Measurements from ENCODE around the gene NCR3LG1.
A peak's percentile ranks its signal among the peaks of the same experiment; 100 is the strongest.

The NCR3LG1 gene

DNA sequence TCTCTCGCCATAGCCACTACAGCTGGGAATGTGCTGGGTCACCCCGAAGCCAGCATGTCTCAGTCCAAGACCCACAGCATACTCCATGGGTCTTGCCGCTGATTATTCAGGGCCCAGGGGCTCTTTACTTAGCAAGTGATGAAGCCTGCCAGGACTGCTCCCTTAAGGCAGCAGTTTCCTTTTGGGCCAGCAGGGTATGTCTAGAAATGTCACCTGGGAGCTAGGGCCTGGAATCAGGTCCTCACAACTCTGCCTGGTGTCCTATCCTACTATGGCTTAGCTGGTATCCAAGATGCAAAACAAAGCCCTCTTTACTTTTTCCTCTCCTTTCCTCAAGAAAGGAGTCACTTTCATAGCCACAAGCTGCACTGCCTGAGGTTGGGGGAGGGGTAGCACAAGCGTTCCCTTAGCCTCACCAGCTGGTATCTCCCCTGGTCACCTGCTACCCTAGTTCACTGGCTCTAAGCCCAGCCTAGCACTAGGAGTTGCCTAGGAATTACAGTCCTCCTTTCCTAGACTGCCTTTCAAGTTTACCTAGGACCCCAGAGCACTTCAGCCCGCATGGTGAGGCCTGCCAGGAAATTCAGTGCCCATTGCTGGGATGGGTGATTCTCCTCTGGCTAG lies 22.6 kb upstream of the NCR3LG1 start:
- Histone ChIP-seq H3K4ac (ENCODE audit: low read depth in 1 of 2, low read length in 2 of 2) (no peak overlapping the region), H3K23ac (ENCODE audit: low read length in 2 of 2) (no peak overlapping the region), H3K79me1 (replicated peaks; ENCODE audit: low read length, poor library complexity, severe bottlenecking) (no peaks in the 10 kb centered on the region), H2BK120ac (ENCODE audit: low read depth, low read length) (no peak overlapping the region), H3K27me3 (ENCODE audit: control insufficient read depth in 1 of 2, insufficient read depth in 1 of 2, low read length in 2 of 2) (no peaks in the 10 kb centered on the region), H3K4me3 (ENCODE audit: insufficient read depth in 1 of 2, low read depth in 1 of 2, low read length in 2 of 2) (no peak overlapping the region), H2BK15ac (ENCODE audit: low read depth, poor library complexity, severe bottlenecking) (no peak overlapping the region), H3K27ac (ENCODE audit: low read length, poor library complexity, severe bottlenecking) (no peak overlapping the region), H3K18ac (ENCODE audit: low read depth in 1 of 2, low read length in 2 of 2) (no peak overlapping the region), H2BK12ac (ENCODE audit: low read length in 2 of 2) (no peak overlapping the region), H3K14ac (ENCODE audit: low read length in 2 of 2) (no peak overlapping the region), H2AFZ (ENCODE audit: low read depth, low read length) (no peak overlapping the region), H4K91ac (ENCODE audit: low read length) (no peak overlapping the region), H3K9me3 (ENCODE audit: control insufficient read depth, low read length) (no peaks in the 10 kb centered on the region), H4K8ac (ENCODE audit: low read length) (no peak overlapping the region), H3K4me1 (ENCODE audit: control insufficient read depth, insufficient read depth, low read depth, low read length) (no peaks in the 10 kb centered on the region), H2AK5ac (ENCODE audit: low read length, severe bottlenecking) (no peak overlapping the region), H2BK5ac (ENCODE audit: low read depth, low read length, poor library complexity, severe bottlenecking) (no peak overlapping the region), H3K36me3 (ENCODE audit: control insufficient read depth in 1 of 2, insufficient read depth in 2 of 2, low read depth in 1 of 2, low read length in 2 of 2) (peaks cover 5 to 38% of the 10 kb centered on the region in 2 experiments), H3K9ac (ENCODE audit: low read length) (no peak overlapping the region), H3K4me2 (ENCODE audit: low read length, poor library complexity, severe bottlenecking) (no peak overlapping the region)
- WGBS, result 98% methylated on average over 5 of the region's 5 CpGs
- DNase-seq, result no peak

DNA sequence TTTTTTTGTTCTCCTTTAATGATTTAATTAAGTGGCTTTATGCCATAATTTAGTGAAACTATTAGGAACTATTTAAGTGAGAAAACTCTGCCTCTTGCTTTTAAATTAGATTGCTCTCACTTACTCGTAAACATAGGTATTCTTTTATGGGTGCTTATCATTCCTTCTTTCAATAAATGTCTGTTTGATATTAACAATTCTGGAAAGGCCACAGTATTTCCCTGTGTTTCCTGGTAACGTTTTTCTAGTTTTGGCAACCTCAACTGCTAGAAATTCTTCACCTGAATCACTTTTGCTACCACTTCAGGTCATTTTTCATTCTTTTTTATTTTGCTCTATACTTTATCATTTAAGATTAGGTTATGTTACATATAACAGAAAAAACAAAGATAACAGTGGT lies 19.9 kb upstream of the NCR3LG1 start:
- H2AK5ac ChIP-seq (ENCODE audit: low read length, severe bottlenecking), result no peak overlapping the region
- H2BK5ac ChIP-seq (ENCODE audit: low read depth, low read length, poor library complexity, severe bottlenecking), result no peak overlapping the region
- no peak overlapping the region for H2BK12ac ChIP-seq (ENCODE audit: low read length in 2 of 2)
- H3K18ac ChIP-seq (ENCODE audit: low read depth in 1 of 2, low read length in 2 of 2), result no peak overlapping the region
- H2BK120ac ChIP-seq (ENCODE audit: low read depth, low read length), result no peak overlapping the region
- DNase-seq, result no peak
- no peak overlapping the region for H3K4me3 ChIP-seq (ENCODE audit: insufficient read depth in 1 of 2, low read depth in 1 of 2, low read length in 2 of 2)
- no peaks in the 10 kb centered on the region for H3K9me3 ChIP-seq (ENCODE audit: control insufficient read depth, low read length)
- H4K8ac ChIP-seq (ENCODE audit: low read length), result no peak overlapping the region
- H3K4me1 ChIP-seq (ENCODE audit: control insufficient read depth, insufficient read depth, low read depth, low read length), result no peaks in the 10 kb centered on the region
- H3K36me3 ChIP-seq (ENCODE audit: control insufficient read depth in 1 of 2, insufficient read depth in 2 of 2, low read depth in 1 of 2, low read length in 2 of 2), result peaks cover 8 to 44% of the 10 kb centered on the region in 2 experiments
- H3K4me2 ChIP-seq (ENCODE audit: low read length, poor library complexity, severe bottlenecking), result no peak overlapping the region
- whole genome bisulfite sequencing, result 78% methylated on average over 1 of the region's 2 CpGs
- H3K23ac ChIP-seq (ENCODE audit: low read length in 2 of 2), result no peak overlapping the region
- H3K4ac ChIP-seq (ENCODE audit: low read depth in 1 of 2, low read length in 2 of 2), result no peak overlapping the region
- no peak overlapping the region for H3K27ac ChIP-seq (ENCODE audit: low read length, poor library complexity, severe bottlenecking)
- no peak overlapping the region for H3K14ac ChIP-seq (ENCODE audit: low read length in 2 of 2)
- H3K79me1 ChIP-seq (replicated peaks; ENCODE audit: low read length, poor library complexity, severe bottlenecking), result no peaks in the 10 kb centered on the region
- H3K27me3 ChIP-seq (ENCODE audit: control insufficient read depth in 1 of 2, insufficient read depth in 1 of 2, low read length in 2 of 2), result no peaks in the 10 kb centered on the region
- H3K9ac ChIP-seq (ENCODE audit: low read length), result no peak overlapping the region
- no peak overlapping the region for H2BK15ac ChIP-seq (ENCODE audit: low read depth, poor library complexity, severe bottlenecking)
- H2AFZ ChIP-seq (ENCODE audit: low read depth, low read length), result no peak overlapping the region
- H4K91ac ChIP-seq (ENCODE audit: low read length), result no peak overlapping the region

DNA sequence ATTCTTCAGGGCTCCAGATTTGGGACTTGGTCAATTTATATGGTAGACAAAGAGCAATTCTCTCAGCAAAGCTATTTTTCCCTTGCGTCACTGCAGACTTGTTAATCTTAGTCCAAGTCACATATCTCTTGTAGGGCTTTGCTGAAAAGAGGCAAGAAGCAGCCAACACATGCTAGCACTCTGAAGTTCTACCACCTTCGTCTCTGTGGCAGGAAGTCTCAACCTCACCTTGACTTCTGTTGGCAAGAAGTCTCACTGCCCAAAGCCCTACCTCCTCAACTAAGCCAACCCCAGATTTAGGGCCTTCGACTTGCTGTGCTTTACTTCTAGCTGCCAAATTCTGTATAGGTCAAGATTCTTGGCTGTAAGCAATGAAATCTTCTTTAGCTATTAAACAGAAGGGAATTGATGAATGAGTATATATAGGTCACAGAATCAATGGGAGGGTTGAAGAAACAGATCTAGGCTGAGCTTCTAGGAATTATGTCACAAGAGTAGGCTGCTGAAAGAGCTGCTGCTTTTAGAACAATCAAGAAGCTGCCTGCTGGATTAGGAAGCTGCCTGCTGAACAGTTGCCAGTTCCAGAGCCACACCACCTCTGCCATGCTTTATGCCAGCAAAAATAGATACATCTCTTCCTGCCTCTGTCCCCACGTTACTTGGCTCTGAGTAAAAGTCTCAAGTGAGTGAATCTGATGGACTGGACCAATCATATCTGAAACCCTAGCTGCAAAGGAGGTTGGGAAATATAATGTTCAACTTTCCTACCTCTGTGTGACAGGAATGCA lies 17.6 kb upstream of the NCR3LG1 start:
- Histone ChIP-seq H3K4me3 (ENCODE audit: insufficient read depth in 1 of 2, low read depth in 1 of 2, low read length in 2 of 2) (no peak overlapping the region), H3K79me1 (replicated peaks; ENCODE audit: low read length, poor library complexity, severe bottlenecking) (no peaks in the 10 kb centered on the region), H3K36me3 (ENCODE audit: control insufficient read depth in 1 of 2, insufficient read depth in 2 of 2, low read depth in 1 of 2, low read length in 2 of 2) (peaks cover 5 to 36% of the 10 kb centered on the region in 2 experiments), H4K8ac (ENCODE audit: low read length) (no peak overlapping the region), H2BK120ac (ENCODE audit: low read depth, low read length) (no peak overlapping the region), H3K27ac (ENCODE audit: low read length, poor library complexity, severe bottlenecking) (no peak overlapping the region), H3K9ac (ENCODE audit: low read length) (no peak overlapping the region), H3K9me3 (ENCODE audit: control insufficient read depth, low read length) (no peaks in the 10 kb centered on the region), H2BK12ac (ENCODE audit: low read length in 2 of 2) (no peak overlapping the region), H4K91ac (ENCODE audit: low read length) (no peak overlapping the region), H3K14ac (ENCODE audit: low read length in 2 of 2) (no peak overlapping the region), H3K4ac (ENCODE audit: low read depth in 1 of 2, low read length in 2 of 2) (no peak overlapping the region), H3K18ac (ENCODE audit: low read depth in 1 of 2, low read length in 2 of 2) (no peak overlapping the region), H3K4me1 (ENCODE audit: control insufficient read depth, insufficient read depth, low read depth, low read length) (no peaks in the 10 kb centered on the region), H2AFZ (ENCODE audit: low read depth, low read length) (no peak overlapping the region), H2BK5ac (ENCODE audit: low read depth, low read length, poor library complexity, severe bottlenecking) (no peak overlapping the region), H3K23ac (ENCODE audit: low read length in 2 of 2) (no peak overlapping the region), H3K4me2 (ENCODE audit: low read length, poor library complexity, severe bottlenecking) (no peak overlapping the region), H2AK5ac (ENCODE audit: low read length, severe bottlenecking) (no peak overlapping the region), H3K27me3 (ENCODE audit: control insufficient read depth in 1 of 2, insufficient read depth in 1 of 2, low read length in 2 of 2) (no peaks in the 10 kb centered on the region), H2BK15ac (ENCODE audit: low read depth, poor library complexity, severe bottlenecking) (no peak overlapping the region)
- no peak for DNase-seq
- WGBS, result 88% methylated on average over 4 of the region's 4 CpGs

DNA sequence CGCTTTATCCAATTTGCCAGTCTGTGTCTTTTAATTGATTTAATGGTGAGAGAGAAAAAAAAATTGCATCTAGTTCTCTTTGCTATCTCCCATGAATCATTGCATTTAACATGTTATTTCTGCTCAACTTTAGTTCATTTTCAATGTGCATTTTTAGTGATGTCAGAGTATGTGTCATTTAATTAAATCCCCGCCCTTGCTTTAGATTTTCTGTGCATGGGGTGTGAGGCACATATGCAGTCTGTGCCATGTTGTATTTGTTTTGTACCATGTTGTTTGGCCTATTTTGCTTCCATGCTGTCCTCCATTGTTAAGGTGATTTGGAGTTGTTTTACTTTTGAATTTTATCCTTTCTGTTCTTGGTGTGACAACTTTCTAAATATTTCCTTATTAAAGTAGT lies 8.3 kb upstream of the NCR3LG1 start:
- Histone ChIP-seq H3K18ac (ENCODE audit: low read depth in 1 of 2, low read length in 2 of 2) (peak overlapping the region in 1 of 2 experiments; percentile 54), H3K9ac (ENCODE audit: low read length) (peak overlapping the region; percentile 77), H3K36me3 (ENCODE audit: control insufficient read depth in 1 of 2, insufficient read depth in 2 of 2, low read depth in 1 of 2, low read length in 2 of 2) (no peaks in the 10 kb centered on the region), H3K4ac (ENCODE audit: low read depth in 1 of 2, low read length in 2 of 2) (no peak overlapping the region), H2AK5ac (ENCODE audit: low read length, severe bottlenecking) (no peak overlapping the region), H2BK12ac (ENCODE audit: low read length in 2 of 2) (no peak overlapping the region), H2BK15ac (ENCODE audit: low read depth, poor library complexity, severe bottlenecking) (no peak overlapping the region), H3K4me2 (ENCODE audit: low read length, poor library complexity, severe bottlenecking) (no peak overlapping the region), H3K23ac (ENCODE audit: low read length in 2 of 2) (no peak overlapping the region), H3K79me1 (replicated peaks; ENCODE audit: low read length, poor library complexity, severe bottlenecking) (no peaks in the 10 kb centered on the region), H3K4me3 (ENCODE audit: insufficient read depth in 1 of 2, low read depth in 1 of 2, low read length in 2 of 2) (no peak overlapping the region), H3K9me3 (ENCODE audit: control insufficient read depth, low read length) (no peaks in the 10 kb centered on the region), H2BK5ac (ENCODE audit: low read depth, low read length, poor library complexity, severe bottlenecking) (no peak overlapping the region), H3K27me3 (ENCODE audit: control insufficient read depth in 1 of 2, insufficient read depth in 1 of 2, low read length in 2 of 2) (no peaks in the 10 kb centered on the region), H3K14ac (ENCODE audit: low read length in 2 of 2) (no peak overlapping the region), H2BK120ac (ENCODE audit: low read depth, low read length) (no peak overlapping the region), H4K91ac (ENCODE audit: low read length) (no peak overlapping the region), H3K4me1 (ENCODE audit: control insufficient read depth, insufficient read depth, low read depth, low read length) (no peaks in the 10 kb centered on the region), H3K27ac (ENCODE audit: low read length, poor library complexity, severe bottlenecking) (no peak overlapping the region), H4K8ac (ENCODE audit: low read length) (no peak overlapping the region), H2AFZ (ENCODE audit: low read depth, low read length) (no peak overlapping the region)
- WGBS, result 100% methylated on average over 1 of the region's 2 CpGs
- no peak for DNase-seq

All from mesenchymal stem cell (in vitro differentiated cells and primary cell).